Measurements from ENCODE around the gene SNX7. TPM values are rescaled to one million over a fixed set of nuclear protein-coding genes. Genes with fewer than 3 reads are reported as not detected.

Gene SNX7
- total RNA-seq: 37.9 and 54.0 TPM in 2 replicates

- DNase-seq: peak; percentile 86
Measured at GRCh38 chr1:98661544-98662355, at the start of gene SNX7. Gene SNX7, plus strand, starts transcription at chr1:98661721. Its CDS starts 11 bp downstream, at chr1:98661732.

DNA sequence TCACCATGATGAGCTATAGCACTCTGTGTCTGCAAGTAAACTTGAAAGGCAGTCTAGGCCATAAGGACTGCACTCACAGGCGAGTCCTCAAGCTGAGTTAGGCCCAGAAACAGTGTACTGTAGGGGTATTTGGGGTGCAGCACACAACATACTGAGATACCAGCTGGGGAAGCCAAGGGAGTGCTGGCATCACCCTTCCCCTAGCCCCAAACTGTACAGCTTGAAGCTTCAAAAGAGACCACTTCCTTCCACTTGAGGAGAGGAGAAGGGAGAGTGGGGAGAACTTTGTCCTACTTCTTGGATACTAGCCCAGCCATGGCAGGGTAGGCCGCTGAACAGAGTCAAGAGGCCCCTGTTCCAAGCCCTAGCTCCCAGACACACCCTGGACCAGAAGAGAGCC lies 24.2 kb upstream of the SNX7 start:
- no peak for DNase-seq

GRCh38 chr1:98638185-98638584 lies 23.3 kb upstream of the SNX7 start:
- no peak for DNase-seq

- no peak for DNase-seq
Measured at GRCh38 chr1:98644510-98644909, 17.0 kb upstream of the SNX7 start.

DNA sequence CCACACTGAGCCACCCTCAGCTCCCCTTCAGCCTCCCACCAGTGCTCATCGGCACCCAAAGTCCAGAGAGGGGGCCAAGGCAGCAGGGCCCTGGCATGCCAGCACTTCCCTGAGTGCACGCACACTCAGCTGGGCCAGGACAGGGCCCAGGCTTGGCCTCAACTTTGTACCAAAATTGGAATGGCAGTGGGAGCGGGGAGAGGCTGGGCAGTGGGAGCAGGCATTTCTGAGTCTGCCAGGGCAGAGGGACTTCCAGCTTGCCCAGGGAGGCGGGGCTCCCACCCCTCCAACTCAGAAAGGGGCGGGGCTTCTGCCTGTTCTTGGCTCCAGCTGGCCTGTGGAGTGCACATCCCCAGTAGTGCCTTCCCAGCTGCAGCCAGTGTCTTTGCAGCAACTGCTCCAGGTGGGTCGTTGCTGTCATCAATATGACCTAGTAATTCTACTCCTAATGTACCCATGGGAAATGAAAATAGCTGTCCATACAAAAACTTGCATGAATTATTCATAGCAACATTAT lies 10.3 kb upstream of the SNX7 start:
- no peak for DNase-seq

DNA sequence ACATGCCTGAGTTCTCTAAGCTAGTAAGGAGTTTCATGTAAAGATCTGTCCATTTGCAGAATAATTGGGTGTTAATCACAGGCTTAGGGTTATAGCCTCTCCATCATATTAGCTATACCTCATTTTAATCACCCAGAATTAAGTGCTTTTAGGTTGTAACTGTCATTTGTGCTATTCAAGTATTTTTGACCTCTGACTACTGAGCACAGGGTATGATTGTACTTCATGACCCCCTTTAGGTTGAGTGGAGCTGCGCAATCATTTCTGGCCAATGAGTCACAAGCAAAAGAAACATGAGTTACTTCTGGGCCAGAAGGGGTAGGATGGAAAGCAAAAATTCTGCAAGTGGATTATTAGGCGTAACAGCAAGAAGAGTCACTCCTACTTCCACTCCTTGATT lies 8.4 kb upstream of the SNX7 start:
- no peak for DNase-seq

DNA sequence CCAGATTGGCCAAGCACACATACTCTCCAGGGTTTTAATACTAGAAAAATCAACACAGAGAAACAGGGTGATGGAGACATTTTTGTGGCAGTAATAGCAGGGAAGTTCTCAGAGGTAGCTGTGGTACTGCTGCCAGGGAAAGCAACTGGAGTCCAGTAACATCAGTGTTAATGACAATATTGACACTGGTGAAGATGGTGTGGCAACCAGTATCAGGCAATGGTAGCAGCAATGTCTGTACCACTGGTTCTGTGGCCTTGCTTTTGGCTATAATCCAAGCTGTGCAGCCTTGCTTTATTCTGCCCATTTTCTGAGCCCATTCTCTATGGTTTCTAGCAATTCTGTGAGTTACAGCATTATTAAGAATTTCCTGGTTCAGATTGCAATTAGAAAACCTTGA lies 1.6 kb upstream of the SNX7 start:
- no peak for DNase-seq

GRCh38 chr1:98660940-98661543 lies 479 bp upstream of the SNX7 start:
- DNase-seq: peak; percentile 53

DNA sequence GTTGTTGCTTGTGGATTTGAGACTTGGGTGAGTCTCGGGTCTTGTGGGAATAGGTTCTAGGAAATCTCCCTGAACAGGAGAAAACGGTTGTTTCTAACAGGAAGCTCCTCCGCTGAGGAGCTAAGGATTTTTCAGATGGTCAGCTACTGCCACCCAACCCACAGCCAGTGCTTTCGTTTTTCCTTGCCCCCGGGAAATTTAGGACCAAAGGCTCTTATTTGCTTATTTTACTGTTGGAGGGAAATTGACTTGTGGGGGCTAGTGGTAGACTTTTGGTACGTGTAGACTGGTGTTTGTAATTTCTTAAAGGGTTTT lies 792 bp downstream of the SNX7 start:
- peak; percentile 46 for DNase-seq

- DNase-seq: no peak
Measured at GRCh38 chr1:98668733-98669132, 7.2 kb downstream of the SNX7 start.

GRCh38 chr1:98669355-98670296 lies 8.1 kb downstream of the SNX7 start:
- no peak for DNase-seq

- peak; percentile 51 for DNase-seq
Measured at GRCh38 chr1:98672189-98672588, 10.7 kb downstream of the SNX7 start.

- no peak for DNase-seq
Measured at GRCh38 chr1:98674075-98674781, 12.7 kb downstream of the SNX7 start.

GRCh38 chr1:98675282-98675681 lies 13.8 kb downstream of the SNX7 start:
- DNase-seq: no peak

- no peak for DNase-seq
Measured at GRCh38 chr1:98677288-98677687, 15.8 kb downstream of the SNX7 start.

DNA sequence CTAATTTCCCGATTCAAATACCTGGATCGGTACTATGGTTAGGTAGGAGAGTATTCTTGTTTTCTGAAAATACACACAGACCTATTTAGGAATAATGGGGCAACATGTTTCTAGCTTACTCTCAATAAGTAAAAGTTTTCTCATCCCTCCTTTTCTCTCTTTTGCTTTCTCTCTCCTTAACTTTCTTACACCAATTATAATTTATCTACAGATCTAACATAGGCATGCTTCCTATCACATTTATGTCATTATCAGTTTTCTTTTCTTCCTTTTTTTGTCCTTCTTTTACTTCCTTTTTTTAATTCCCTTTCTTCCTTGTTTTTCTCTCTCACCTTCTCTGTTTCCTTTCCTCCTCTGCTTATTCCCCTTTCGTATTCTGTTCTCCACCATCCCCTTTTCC lies 20.3 kb downstream of the SNX7 start:
- DNase-seq: no peak

DNA sequence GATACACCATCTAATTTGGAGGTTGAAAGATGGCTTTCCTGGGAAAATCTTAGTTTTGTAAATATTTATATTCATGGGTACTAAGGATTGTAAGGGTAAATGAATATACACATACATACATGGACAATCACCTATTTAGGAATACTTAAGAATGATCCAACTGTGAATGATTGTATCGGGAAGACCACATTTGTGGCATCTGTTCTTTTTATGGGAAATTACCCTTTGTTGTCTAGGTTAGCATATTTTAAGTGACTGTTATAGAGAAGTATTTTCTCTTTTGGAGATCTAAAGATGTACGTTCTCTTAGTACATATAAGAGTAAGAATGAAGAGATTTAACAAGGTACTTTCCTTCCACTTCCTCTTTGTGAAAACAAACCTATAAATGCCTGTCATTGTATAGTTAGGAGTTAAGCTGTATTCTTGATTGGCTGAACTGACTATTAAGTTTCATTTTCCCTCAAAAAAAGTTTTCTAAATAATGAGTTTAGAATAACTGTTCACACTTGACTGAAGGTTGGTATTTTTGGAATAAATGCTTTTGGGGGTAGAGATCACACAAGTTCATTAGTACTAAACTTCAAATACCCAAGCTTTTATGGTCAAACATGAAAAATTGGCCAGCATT lies 26.7 kb downstream of the SNX7 start:
- DNase-seq: no peak

DNA sequence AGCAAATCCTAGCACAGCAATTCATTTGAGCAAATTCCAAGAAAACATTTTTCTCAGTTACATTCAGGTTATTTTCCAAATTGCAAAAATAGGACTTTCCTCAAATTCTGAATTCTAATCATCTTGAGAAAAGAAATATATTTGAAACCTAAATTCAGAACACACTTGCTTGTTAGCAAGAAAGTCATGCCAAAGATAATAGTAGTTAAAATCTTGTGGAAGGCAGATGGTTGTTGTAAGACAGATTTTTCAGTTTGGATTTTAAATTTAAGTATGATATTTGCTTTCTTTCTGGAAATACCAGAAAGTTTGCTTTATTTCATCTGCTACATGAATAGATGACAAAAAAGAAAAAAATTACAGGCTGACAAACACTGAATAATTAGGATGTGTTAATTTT lies 29.1 kb downstream of the SNX7 start:
- no peak for DNase-seq

GRCh38 chr1:98692482-98692881 lies 31.0 kb downstream of the SNX7 start:
- DNase-seq: no peak

DNA sequence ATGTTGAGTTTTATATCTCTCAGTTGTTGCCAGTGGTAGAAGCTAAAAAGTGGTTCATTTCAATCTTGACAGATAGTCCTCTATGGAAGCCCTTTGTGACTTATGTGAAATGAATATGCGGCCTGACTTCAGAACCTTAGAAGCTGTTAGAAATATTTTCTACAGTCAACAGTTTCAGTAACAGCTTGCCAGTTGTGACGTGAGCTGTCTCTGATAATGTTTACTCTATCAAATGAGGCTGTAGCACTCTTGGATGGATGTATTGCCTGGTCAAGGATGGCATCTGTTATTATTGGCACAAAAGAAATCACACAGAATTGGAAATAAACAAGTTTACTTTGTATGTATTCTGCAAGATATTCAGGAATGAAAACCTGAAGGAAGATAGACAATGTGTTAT lies 31.9 kb downstream of the SNX7 start:
- DNase-seq: no peak

GRCh38 chr1:98696077-98696476 lies 34.6 kb downstream of the SNX7 start:
- DNase-seq: no peak

DNA sequence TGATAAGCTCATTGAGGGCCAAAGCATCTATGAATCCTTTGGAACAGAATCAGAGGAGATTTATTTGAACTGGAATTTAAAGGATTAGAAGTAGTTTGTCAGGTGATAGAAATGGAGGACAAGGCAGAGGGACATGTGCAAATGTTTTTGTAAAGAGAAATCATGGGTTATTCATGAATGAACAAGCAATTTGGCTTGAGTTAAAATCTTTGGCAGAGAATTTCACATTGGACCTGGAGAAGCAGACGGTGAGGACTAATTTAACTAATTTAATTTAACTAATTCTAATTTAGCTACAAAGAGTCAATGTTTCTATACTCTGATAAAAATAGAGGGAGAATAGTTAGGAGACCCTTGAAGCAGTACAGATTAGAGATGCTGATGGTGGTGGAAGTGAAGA lies 36.3 kb downstream of the SNX7 start:
- no peak for DNase-seq

Measured in dermis blood vessel endothelial cell (primary cell).